ENCODE measurements around the gene ARHGAP26. TPM values are rescaled to one million over a fixed set of nuclear protein-coding genes. Genes with fewer than 3 reads are reported as not detected.

The ARHGAP26 gene
- total RNA-seq, 1 experiment from 2014 or later: 34.5 TPM

DNA sequence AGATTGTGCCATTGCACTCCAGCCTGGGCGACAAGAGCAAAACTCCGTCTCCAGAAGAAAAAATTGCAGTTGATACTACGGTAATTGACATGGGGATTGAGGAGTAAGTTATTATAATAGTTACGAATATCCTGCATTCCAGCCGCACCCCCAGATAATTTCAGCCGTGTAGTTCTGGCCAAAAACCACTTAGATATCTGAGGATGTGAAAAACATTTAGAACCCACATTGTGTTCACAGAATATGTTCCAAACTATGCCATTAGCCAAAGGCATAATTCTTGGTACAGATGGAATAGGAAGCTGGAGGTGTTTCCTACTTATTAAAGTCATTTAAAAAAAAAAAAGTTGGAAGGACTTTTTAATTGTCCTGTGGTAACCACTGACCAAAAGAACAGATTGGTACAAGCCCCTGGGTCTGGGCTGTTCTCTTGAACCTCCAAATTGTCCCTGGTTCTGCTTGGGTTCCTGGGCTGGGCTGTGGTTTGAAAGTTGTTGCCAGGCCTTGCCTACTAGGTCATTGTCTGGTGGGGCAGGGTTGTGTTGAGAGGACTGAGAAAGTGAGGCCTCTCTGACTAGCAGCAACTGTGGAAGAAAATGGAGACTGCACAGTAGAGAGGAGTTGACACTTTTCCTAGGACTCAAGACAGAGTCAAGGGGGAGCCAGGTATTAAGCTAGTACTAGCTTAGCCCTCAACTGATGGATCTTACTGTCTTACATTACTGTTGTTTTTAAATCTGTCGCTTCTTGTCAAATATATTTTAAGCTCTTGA is 434.5 kb downstream of the ARHGAP26 start:
- no peaks in the 10 kb centered on the region for H3K9me2 ChIP-seq (ENCODE audit: insufficient read depth)
- ChIA-PET CTCF (no interaction called here), POLR2A (no interaction called here), RAD21 (ENCODE audit: low non-redundant PET in 1 of 2, low total read pairs in 2 of 2, uncharacterized antibody in 2 of 2, unreplicated experiment in 2 of 2) (no interaction called here)
- ATAC-seq (no peak), DNase-seq (ENCODE audit: low read depth, low spot score) (no peak)
- H3K36me3 ChIP-seq (ENCODE audit: control insufficient read depth in 1 of 2, insufficient read depth in 2 of 2, low read length in 2 of 2): no peaks in the 10 kb centered on the region
- no TSS peak for BruUV-seq (replicated peaks)
- H3K4me2 ChIP-seq (ENCODE audit: low read length): no peak overlapping the region
- no peak overlapping the region for H3K9ac ChIP-seq (ENCODE audit: low read length)
- H3K4me1 ChIP-seq (ENCODE audit: control insufficient read depth in 1 of 2, insufficient read depth in 2 of 2, low read length in 2 of 2): peaks cover 2 to 8% of the 10 kb centered on the region in 2 experiments; a peak in 1 of 4 replicates
- H2AFZ ChIP-seq (ENCODE audit: low read depth, low read length, poor library complexity, severe bottlenecking): no peak overlapping the region
- H3K27ac ChIP-seq (ENCODE audit: low read depth, low read length): no peak overlapping the region
- H3K79me2 ChIP-seq (ENCODE audit: insufficient read depth, low read length): no peaks in the 10 kb centered on the region
- intact Hi-C loops (cut with micrococcal nuclease): loop anchor here (5.0 kb wide), 1 partner anchor 198 kb away; the partner anchor contains the start of gene NR3C1
- H4K20me1 ChIP-seq (ENCODE audit: insufficient read depth): no peaks in the 10 kb centered on the region
- no peaks in the 10 kb centered on the region for H3K9me3 ChIP-seq (ENCODE audit: control insufficient read depth in 1 of 2, insufficient read depth in 1 of 2, low read depth in 1 of 2, low read length in 2 of 2)
- no peak for TF ChIP-seq ZNF274 (IDR thresholded peaks at IDR 0.05; ENCODE audit: low read depth, low read length)
- no peak for TF ChIP-seq EZH2 (IDR thresholded peaks at IDR 0.05)
- no peak overlapping the region for H3K4me3 ChIP-seq (replicated peaks in 1 of 2; ENCODE audit: low read depth in 1 of 2, low read length in 2 of 2)
- H3K27me3 ChIP-seq (ENCODE audit: insufficient read depth, low read length): no peaks in the 10 kb centered on the region

DNA sequence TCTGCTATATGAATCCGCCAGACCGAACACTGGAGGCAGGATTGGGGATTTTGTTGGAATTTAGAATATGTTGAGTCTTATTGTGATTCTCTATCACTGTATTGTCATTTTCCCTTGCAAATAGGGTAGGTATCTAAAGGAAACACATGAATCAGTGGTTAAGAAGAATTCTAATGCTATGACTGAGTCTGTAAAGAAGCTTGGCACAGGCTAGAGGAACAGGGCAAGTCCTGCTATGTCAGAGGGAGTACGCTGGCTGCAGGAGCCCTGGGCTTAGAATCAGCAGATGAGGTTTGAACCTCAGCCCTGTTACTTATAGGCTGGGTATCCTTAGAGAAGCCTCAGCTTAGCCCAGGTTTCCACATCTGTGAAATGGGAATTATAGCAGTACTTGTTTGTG is 435.2 kb downstream of the ARHGAP26 start:
- no TSS peak for BruUV-seq (replicated peaks)
- CTCF ChIA-PET: no interaction called here
- H3K9ac ChIP-seq (ENCODE audit: low read length): no peak overlapping the region
- no peaks in the 10 kb centered on the region for H3K9me2 ChIP-seq (ENCODE audit: insufficient read depth)
- no peak for DNase-seq (ENCODE audit: low read depth, low spot score)
- H3K4me1 ChIP-seq (ENCODE audit: control insufficient read depth in 1 of 2, insufficient read depth in 2 of 2, low read length in 2 of 2): peaks cover 2 to 7% of the 10 kb centered on the region in 2 experiments; a peak in 1 of 4 replicates
- no peak overlapping the region for H3K4me2 ChIP-seq (ENCODE audit: low read length)
- H3K27me3 ChIP-seq (ENCODE audit: insufficient read depth, low read length): no peaks in the 10 kb centered on the region
- no peaks in the 10 kb centered on the region for H3K36me3 ChIP-seq (ENCODE audit: control insufficient read depth in 1 of 2, insufficient read depth in 2 of 2, low read length in 2 of 2)
- H3K4me3 ChIP-seq (replicated peaks in 1 of 2; ENCODE audit: low read depth in 1 of 2, low read length in 2 of 2): no peak overlapping the region
- no peaks in the 10 kb centered on the region for H3K79me2 ChIP-seq (ENCODE audit: insufficient read depth, low read length)
- H2AFZ ChIP-seq (ENCODE audit: low read depth, low read length, poor library complexity, severe bottlenecking): no peak overlapping the region
- H3K9me3 ChIP-seq (ENCODE audit: control insufficient read depth in 1 of 2, insufficient read depth in 1 of 2, low read depth in 1 of 2, low read length in 2 of 2): no peaks in the 10 kb centered on the region
- ATAC-seq: no peak; the same call in 1 of the 2 replicates
- RAD21 ChIA-PET (ENCODE audit: low non-redundant PET in 1 of 2, low total read pairs in 2 of 2, uncharacterized antibody in 2 of 2, unreplicated experiment in 2 of 2): no interaction called here
- no peak for TF ChIP-seq ZFX (IDR thresholded peaks at IDR 0.05)
- no peak for TF ChIP-seq ZNF274 (IDR thresholded peaks at IDR 0.05; ENCODE audit: low read depth, low read length)
- no peak for TF ChIP-seq EZH2 (IDR thresholded peaks at IDR 0.05)
- TF ChIP-seq RAD21 (IDR thresholded peaks at IDR 0.05; ENCODE audit: low read depth): no peak
- TF ChIP-seq, protein P1, sequence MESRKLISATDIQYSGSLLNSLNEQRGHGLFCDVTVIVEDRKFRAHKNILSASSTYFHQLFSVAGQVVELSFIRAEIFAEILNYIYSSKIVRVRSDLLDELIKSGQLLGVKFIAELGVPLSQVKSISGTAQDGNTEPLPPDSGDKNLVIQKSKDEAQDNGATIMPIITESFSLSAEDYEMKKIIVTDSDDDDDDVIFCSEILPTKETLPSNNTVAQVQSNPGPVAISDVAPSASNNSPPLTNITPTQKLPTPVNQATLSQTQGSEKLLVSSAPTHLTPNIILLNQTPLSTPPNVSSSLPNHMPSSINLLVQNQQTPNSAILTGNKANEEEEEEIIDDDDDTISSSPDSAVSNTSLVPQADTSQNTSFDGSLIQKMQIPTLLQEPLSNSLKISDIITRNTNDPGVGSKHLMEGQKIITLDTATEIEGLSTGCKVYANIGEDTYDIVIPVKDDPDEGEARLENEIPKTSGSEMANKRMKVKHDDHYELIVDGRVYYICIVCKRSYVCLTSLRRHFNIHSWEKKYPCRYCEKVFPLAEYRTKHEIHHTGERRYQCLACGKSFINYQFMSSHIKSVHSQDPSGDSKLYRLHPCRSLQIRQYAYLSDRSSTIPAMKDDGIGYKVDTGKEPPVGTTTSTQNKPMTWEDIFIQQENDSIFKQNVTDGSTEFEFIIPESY (IDR thresholded peaks at IDR 0.05; ENCODE audit: extremely low read depth, insufficient replicate concordance, low read length): no peak
- TF ChIP-seq SRF (IDR thresholded peaks at IDR 0.05; ENCODE audit: low read depth): no peak
- TF ChIP-seq EZH2phosphoT487 (IDR thresholded peaks at IDR 0.05; ENCODE audit: borderline replicate concordance): no peak
- TF ChIP-seq CBX3 (IDR thresholded peaks at IDR 0.05; ENCODE audit: low read depth): no peak
- TF ChIP-seq SIN3A (IDR thresholded peaks at IDR 0.05; ENCODE audit: low read depth): no peak
- no peak for TF ChIP-seq TCF7L2 (IDR thresholded peaks at IDR 0.05; ENCODE audit: borderline replicate concordance, extremely low read depth, insufficient read depth, insufficient read length)
- TF ChIP-seq EGR1 (IDR thresholded peaks at IDR 0.05; ENCODE audit: low read depth): no peak
- no peak for TF ChIP-seq POLR2A (IDR thresholded peaks at IDR 0.05; ENCODE audit: borderline replicate concordance, extremely low read depth, insufficient read depth, insufficient read length)
- H4K20me1 ChIP-seq (ENCODE audit: insufficient read depth): no peaks in the 10 kb centered on the region
- POLR2A ChIA-PET: no interaction called here
- H3K27ac ChIP-seq (ENCODE audit: low read depth, low read length): no peak overlapping the region
- intact Hi-C loops (cut with micrococcal nuclease): no loop called here
